IMR-90 (cell line): ENCODE measurements around the gene GFER. TPM values are rescaled to one million over a fixed set of nuclear protein-coding genes. Genes with fewer than 3 reads are reported as not detected.
A peak's percentile ranks its signal among the peaks of the same experiment; 100 is the strongest.

Experiments used
- ATAC-seq: fragments of 200-7000 bp; cut with Tn5 transposase; 2 replicates; pipeline ENCODE4 v1.9.1; 2020; ENCODE audit warnings: low read depth, mild to moderate bottlenecking, moderate library complexity
- BruUV-seq: library from RNA; stranded (reverse); fragments of 400-500 nt; replicated peaks from 2 replicates; lab custom pipeline; 2021; lab: Mats Ljungman, UMichigan
- CTCF ChIA-PET: fragments of 300-600 bp; formaldehyde crosslinking; extraction: SDS; loops from one replicate; lab custom pipeline; 2021; ENCODE audit warnings: antibody characterized with exemption; lab: Yijun Ruan, JAX
- POLR2A ChIA-PET: fragments of 300-600 bp; sonication (Branson Sonifier 250); formaldehyde crosslinking; loops from one replicate; lab custom pipeline; 2022; ENCODE audit warnings: antibody characterized with exemption; ENCODE audit not compliant: unreplicated experiment; lab: Charles Lee
- DNase-seq: peaks from one replicate; pipeline ENCODE4 v3.0.0; 2013
- H2AFZ ChIP-seq: replicated peaks from 2 replicates; pipeline ENCODE3; 2013; ENCODE audit warnings: low read length, mild to moderate bottlenecking; ENCODE audit not compliant: poor library complexity
- H2AK5ac ChIP-seq: 2 replicates; pipeline ENCODE4 v1.6.1; 2013; ENCODE audit warnings: low read depth, low read length, inconsistent platforms
- H2AK9ac ChIP-seq: replicated peaks from 2 replicates; pipeline ENCODE3; 2013; ENCODE audit warnings: mild to moderate bottlenecking, low read depth, low read length, moderate library complexity; ENCODE audit not compliant: poor library complexity
- H2BK120ac ChIP-seq: 2 replicates; pipeline ENCODE4 v1.6.1; 2013; ENCODE audit warnings: low read depth, low read length, inconsistent platforms
- H2BK15ac ChIP-seq: 3 replicates; pipeline ENCODE4 v1.6.1; 2013; ENCODE audit warnings: low read depth, low read length, inconsistent platforms
- H2BK20ac ChIP-seq: 2 replicates; pipeline ENCODE4 v1.6.1; 2013; ENCODE audit warnings: low read depth, mild to moderate bottlenecking, inconsistent platforms, low read length, moderate library complexity
- H2BK5ac ChIP-seq: 2 replicates; pipeline ENCODE4 v1.6.1; 2013; ENCODE audit warnings: mild to moderate bottlenecking, low read depth, low read length, inconsistent platforms; ENCODE audit not compliant: poor library complexity, severe bottlenecking
- H3K14ac ChIP-seq: replicated peaks from 2 replicates; pipeline ENCODE4 v1.6.1; 2013; ENCODE audit warnings: low read depth, low read length, inconsistent platforms
- H3K18ac ChIP-seq: 2 replicates; pipeline ENCODE4 v1.6.1; 2013; ENCODE audit warnings: low read depth, low read length, control low read depth
- H3K23ac ChIP-seq: 2 replicates; pipeline ENCODE4 v1.6.1; 2013; ENCODE audit warnings: low read depth, low read length, inconsistent platforms
- H3K27ac ChIP-seq: 2 replicates; pipeline ENCODE4 v1.5.1; 2013; ENCODE audit warnings: mild to moderate bottlenecking, control low read depth, low read length; ENCODE audit not compliant: insufficient read depth
- H3K27me3 ChIP-seq: 2 replicates; pipeline ENCODE4 v1.6.1; 2013; ENCODE audit warnings: low read length; ENCODE audit not compliant: control insufficient read depth, insufficient read depth
- H3K36me3 ChIP-seq: 2 replicates; pipeline ENCODE4 v1.6.1; 2013; ENCODE audit warnings: low read length, mixed read lengths; ENCODE audit not compliant: control insufficient read depth, insufficient read depth
- H3K4ac ChIP-seq: 2 replicates; pipeline ENCODE4 v1.6.1; 2013; ENCODE audit warnings: low read depth, low read length, inconsistent platforms
- H3K4me1 ChIP-seq: 2 replicates; pipeline ENCODE4 v1.6.1; 2013; ENCODE audit warnings: low read length, mixed read lengths; ENCODE audit not compliant: control insufficient read depth, insufficient read depth
- H3K4me2 ChIP-seq: 2 replicates; pipeline ENCODE4 v1.6.1; 2013; ENCODE audit warnings: low read depth, mild to moderate bottlenecking, control low read depth, low read length, moderate library complexity
- H3K4me3 ChIP-seq: 2 replicates; pipeline ENCODE4 v1.5.1; 2013; ENCODE audit warnings: low read depth, mild to moderate bottlenecking, control low read depth, low read length, moderate library complexity; ENCODE audit not compliant: insufficient read depth
- H3K56ac ChIP-seq: 2 replicates; pipeline ENCODE4 v1.6.1; 2013; ENCODE audit warnings: low read length, inconsistent platforms; ENCODE audit not compliant: insufficient read depth; ENCODE audit errors: extremely low read depth
- H3K79me1 ChIP-seq, 2 experiments: 2 replicates each; pipeline ENCODE4 v1.6.1; 2013; ENCODE audit warnings: low read length in 2 of 2, inconsistent platforms in 1 of 2, low read depth in 1 of 2
- H3K9ac ChIP-seq: 2 replicates; pipeline ENCODE4 v1.6.1; 2013; ENCODE audit warnings: low read depth, low read length, control low read depth
- H3K9me1 ChIP-seq: 2 replicates; pipeline ENCODE4 v1.6.1; 2013; ENCODE audit warnings: low read length, inconsistent platforms; ENCODE audit not compliant: insufficient read depth
- H3K9me3 ChIP-seq: 2 replicates; pipeline ENCODE4 v1.6.1; 2013; ENCODE audit warnings: low read length; ENCODE audit not compliant: control insufficient read depth, insufficient read depth
- H4K20me1 ChIP-seq: 2 replicates; pipeline ENCODE4 v1.6.1; 2013; ENCODE audit warnings: low read length, inconsistent platforms; ENCODE audit not compliant: insufficient read depth
- H4K5ac ChIP-seq: 2 replicates; pipeline ENCODE4 v1.6.1; 2013; ENCODE audit warnings: mild to moderate bottlenecking, low read depth, low read length, control low read depth
- H4K8ac ChIP-seq, 2 experiments: 2 replicates each; pipeline ENCODE4 v1.6.1; 2013; ENCODE audit warnings: low read depth in 2 of 2, low read length in 2 of 2, control low read depth in 1 of 2, inconsistent platforms in 1 of 2
- H4K91ac ChIP-seq: 2 replicates; pipeline ENCODE4 v1.6.1; 2013; ENCODE audit warnings: low read depth, low read length, inconsistent platforms; ENCODE audit not compliant: insufficient read depth
- BHLHE40 ChIP-seq: fragments of 150-350 bp; IDR thresholded peaks from 2 replicates; pipeline ENCODE4 v1.6.1; 2016; ENCODE audit warnings: mild to moderate bottlenecking, low read depth, low read length
- CEBPB ChIP-seq: IDR thresholded peaks from 2 replicates; pipeline ENCODE4 v1.6.1; 2012; ENCODE audit warnings: low read depth, low read length, improper control_type of control experiment
- CHD1 ChIP-seq: IDR thresholded peaks from 2 replicates; pipeline ENCODE4 v1.6.1; 2012; ENCODE audit warnings: low read depth, low read length, improper control_type of control experiment
- ELK1 ChIP-seq: fragments of 150-350 bp; IDR thresholded peaks from 2 replicates; pipeline ENCODE4 v1.6.1; 2016; ENCODE audit warnings: low read depth, mild to moderate bottlenecking, low read length, moderate library complexity, borderline replicate concordance
- MAFK ChIP-seq: IDR thresholded peaks from 2 replicates; pipeline ENCODE4 v1.6.1; 2012; ENCODE audit warnings: low read depth, low read length, improper control_type of control experiment
- MAZ ChIP-seq: IDR thresholded peaks from 2 replicates; pipeline ENCODE4 v1.6.1; 2012; ENCODE audit warnings: low read depth, mild to moderate bottlenecking, low read length, improper control_type of control experiment, moderate library complexity, borderline replicate concordance
- NFE2L2 ChIP-seq: fragments of 150-350 bp; IDR thresholded peaks from 2 replicates; pipeline ENCODE4 v1.6.1; 2016; ENCODE audit warnings: low read depth, mild to moderate bottlenecking, low read length
- POLR2A ChIP-seq: IDR thresholded peaks from 2 replicates; pipeline ENCODE4 v1.6.1; 2012; ENCODE audit warnings: mild to moderate bottlenecking, low read depth, low read length
- RCOR1 ChIP-seq: IDR thresholded peaks from 2 replicates; pipeline ENCODE4 v1.6.1; 2012; ENCODE audit warnings: mild to moderate bottlenecking, low read length, improper control_type of control experiment; ENCODE audit not compliant: insufficient replicate concordance
- RFX5 ChIP-seq: IDR thresholded peaks from 2 replicates; pipeline ENCODE4 v1.8.0; 2012; ENCODE audit warnings: low read depth, mild to moderate bottlenecking, low read length, moderate library complexity
- SMC3 ChIP-seq: fragments of 150-350 bp; IDR thresholded peaks from 2 replicates; pipeline ENCODE4 v1.6.1; 2016; ENCODE audit warnings: low read depth, mild to moderate bottlenecking, antibody characterized with exemption, low read length, moderate library complexity
- USF2 ChIP-seq: fragments of 150-350 bp; IDR thresholded peaks from 2 replicates; pipeline ENCODE4 v1.6.1; 2017; ENCODE audit warnings: mild to moderate bottlenecking, antibody characterized with exemption, low read length, low read depth
- WGBS, 2 experiments: methylation state at CpG; one replicate each; pipeline versions ENCODE4 v1.1.5 to v1.1.7; 2013; ENCODE audit warnings: missing lambda C conversion rate in 2 of 2; ENCODE audit not compliant: insufficient read length in 1 of 2; ENCODE audit errors: extremely low coverage in 2 of 2; 5-methylcytosine and 5-hydroxymethylcytosine counted together
- dilution Hi-C: fragments of 300-500 bp; cut with HindIII; formaldehyde crosslinking; loops from one replicate; pipeline ENCODE4 v1.14.3; 2018; ENCODE audit warnings: low sequenced_read_pairs; ENCODE audit not compliant: unreplicated experiment
- in situ Hi-C: fragments of 300-500 bp; cut with MboI; formaldehyde crosslinking; loops from 3 replicates; pipeline ENCODE4 v1.14.3; 2019; ENCODE audit warnings: low sequenced_read_pairs, inconsistent platforms, mixed read lengths
- intact Hi-C: fragments of 100-400 bp; cut with micrococcal nuclease; formaldehyde crosslinking; loops from 2 replicates; pipeline ENCODE4 v1.10.0; 2022
- polyA plus RNA-seq, 3 experiments: library from polyadenylated mRNA; depleted of rRNA; stranded (reverse); fragments of >200 nt; gene quantifications; 2 replicates each; pipeline ENCODE4 v1.2.3, GENCODE V29; 2012; ENCODE audit warnings: low replicate concordance in 1 of 3
- total RNA-seq: library from RNA; depleted of rRNA; stranded (reverse); fragments of >200 nt; gene quantifications from 2 replicates; pipeline ENCODE4 v1.2.3, GENCODE V29; 2012
- TF ChIP-seq, protein P1 (sequence below): conservative IDR thresholded peaks from 2 replicates; pipeline ENCODE4 v1.5.1; 2012; ENCODE audit warnings: mild to moderate bottlenecking, low read depth, low read length, improper control_type of control experiment

GFER gene
- total and polyA plus RNA-seq, 2 of the 4 experiments (the other 2 are of a cell fraction): 6.8 to 19.8 TPM

- H3K27ac ChIP-seq: peak overlapping the region; percentile 30
- CTCF ChIA-PET: interaction anchor here (0.8 kb wide), 1 partner anchor 20 kb away, joined by 3 read pairs; no protein-coding TSS in a partner anchor
- TF ChIP-seq RFX5 (no peak), CHD1 (no peak), CEBPB (no peak), POLR2A (no peak), NFE2L2 (no peak), ELK1 (no peak), RCOR1 (no peak), BHLHE40 (no peak), MAZ (no peak), USF2 (no peak), MAFK (no peak), SMC3 (no peak)
- TF ChIP-seq, protein P1, sequence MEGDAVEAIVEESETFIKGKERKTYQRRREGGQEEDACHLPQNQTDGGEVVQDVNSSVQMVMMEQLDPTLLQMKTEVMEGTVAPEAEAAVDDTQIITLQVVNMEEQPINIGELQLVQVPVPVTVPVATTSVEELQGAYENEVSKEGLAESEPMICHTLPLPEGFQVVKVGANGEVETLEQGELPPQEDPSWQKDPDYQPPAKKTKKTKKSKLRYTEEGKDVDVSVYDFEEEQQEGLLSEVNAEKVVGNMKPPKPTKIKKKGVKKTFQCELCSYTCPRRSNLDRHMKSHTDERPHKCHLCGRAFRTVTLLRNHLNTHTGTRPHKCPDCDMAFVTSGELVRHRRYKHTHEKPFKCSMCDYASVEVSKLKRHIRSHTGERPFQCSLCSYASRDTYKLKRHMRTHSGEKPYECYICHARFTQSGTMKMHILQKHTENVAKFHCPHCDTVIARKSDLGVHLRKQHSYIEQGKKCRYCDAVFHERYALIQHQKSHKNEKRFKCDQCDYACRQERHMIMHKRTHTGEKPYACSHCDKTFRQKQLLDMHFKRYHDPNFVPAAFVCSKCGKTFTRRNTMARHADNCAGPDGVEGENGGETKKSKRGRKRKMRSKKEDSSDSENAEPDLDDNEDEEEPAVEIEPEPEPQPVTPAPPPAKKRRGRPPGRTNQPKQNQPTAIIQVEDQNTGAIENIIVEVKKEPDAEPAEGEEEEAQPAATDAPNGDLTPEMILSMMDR: no peak
Measured at GRCh38 chr16:1984347-1985225, 593 bp downstream of the GFER start.

More at GRCh38 chr16:1984347-1985225, 593 bp downstream of the GFER start:
- H3K4ac ChIP-seq: peak overlapping the region; percentile 30
- POLR2A ChIA-PET: interaction anchor here (0.6 kb wide), 1 partner anchor 49 kb away, joined by 5 read pairs; no protein-coding TSS in a partner anchor
- H3K9ac ChIP-seq: peak overlapping the region; percentile 71
- peaks cover 9% of the 10 kb centered on the region for H3K9me1 ChIP-seq
- peak overlapping the region; percentile 22; the same call in 1 of the 2 replicates for H4K5ac ChIP-seq
- H2BK15ac ChIP-seq: no peak overlapping the region
- BruUV-seq: no TSS peak
- H2AK9ac ChIP-seq: peak overlapping the region; percentile 95
- no peak overlapping the region for H2BK120ac ChIP-seq
- no peaks in the 10 kb centered on the region for H3K9me3 ChIP-seq
- H2BK20ac ChIP-seq: no peak overlapping the region
- H2BK5ac ChIP-seq: peak overlapping the region; percentile 14
- peak overlapping the region; percentile 29 to 53; a peak in 3 of 4 replicates for H4K8ac ChIP-seq
- intact Hi-C loops: no loop called here
- peak overlapping the region; percentile 65 for H3K56ac ChIP-seq
- 7% methylated on average over 26 of the region's 58 CpGs; no CpG with 5 or more reads in 1 of the 2 experiments for WGBS, 2 experiments
- peak overlapping the region; percentile 89 for H3K23ac ChIP-seq
- in situ Hi-C loops: no loop called here
- peak overlapping the region; percentile 5; the same call in 1 of the 2 replicates for H2AK5ac ChIP-seq
- dilution Hi-C loops: no loop called here
- ATAC-seq: peak; percentile 15
- no peaks in the 10 kb centered on the region; the same call in none of the 2 replicates for H4K20me1 ChIP-seq
- peak; percentile 13 for DNase-seq
- peak overlapping the region; percentile 94 for H2AFZ ChIP-seq
- peaks cover 13% of the 10 kb centered on the region for H3K36me3 ChIP-seq
- peak overlapping the region; percentile 89 for H3K4me2 ChIP-seq
- peak overlapping the region; percentile 85 for H3K14ac ChIP-seq
- H3K27me3 ChIP-seq: peaks cover 37% of the 10 kb centered on the region
- no peak overlapping the region for H3K18ac ChIP-seq
- peak overlapping the region; percentile 76 for H3K4me3 ChIP-seq
- peaks cover 8% of the 10 kb centered on the region for H3K4me1 ChIP-seq
- peaks cover 21 to 29% of the 10 kb centered on the region in 2 experiments for H3K79me1 ChIP-seq
- H4K91ac ChIP-seq: peak overlapping the region; percentile 28
